Measurements from ENCODE around the gene DIAPH3.
"Not testable (repeated sequence)": the region's sequence is repeated elsewhere in the genome, so short reads cannot be mapped to it uniquely, and the experiment has no call there.

Gene DIAPH3

GRCh38 chr13:60099631-60100420, 63.9 kb downstream of the DIAPH3 start:
- no peak for DNase-seq (ENCODE audit: low read depth in 2 of 2)

- DNase-seq (ENCODE audit: low read depth in 2 of 2): no peak
Observed at GRCh38 chr13:60095300-60095699, 68.4 kb downstream of the DIAPH3 start.

DNA sequence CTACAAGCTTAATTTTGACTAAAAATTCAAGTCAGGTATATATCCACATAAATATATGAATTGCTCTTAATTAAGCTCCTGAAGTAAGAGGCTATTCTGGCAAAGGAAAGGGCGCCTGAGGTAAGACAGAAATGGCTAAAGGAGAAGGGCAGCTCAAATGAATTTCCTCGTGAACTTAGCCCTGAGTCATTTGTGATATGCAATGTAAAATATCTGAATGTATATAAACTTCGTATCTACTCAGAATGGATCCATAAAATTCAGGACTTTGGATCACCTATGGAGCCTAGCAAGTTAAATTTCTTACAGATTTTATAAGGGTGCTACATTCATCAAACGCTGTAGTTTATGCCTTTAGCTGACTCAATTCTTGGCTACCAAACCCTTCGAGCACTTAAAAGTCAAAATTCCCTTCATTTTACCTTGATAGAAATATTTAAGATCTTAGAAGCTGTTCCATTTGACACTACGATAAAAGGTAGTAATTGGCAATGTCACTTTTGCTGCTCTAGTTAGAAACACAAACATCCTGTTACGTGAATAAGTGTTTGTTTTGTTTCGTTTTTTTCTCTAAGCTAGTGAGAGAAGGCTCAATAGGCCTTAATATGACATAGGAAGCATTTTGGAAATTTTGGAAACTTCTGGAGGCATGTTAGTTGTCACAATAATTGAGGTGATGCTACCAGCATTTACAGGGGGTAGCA, 69.2 kb downstream of the DIAPH3 start:
- DNase-seq (ENCODE audit: low read depth in 2 of 2): no peak

GRCh38 chr13:60093425-60094019, 70.2 kb downstream of the DIAPH3 start:
- DNase-seq (ENCODE audit: low read depth in 2 of 2): no peak

DNA sequence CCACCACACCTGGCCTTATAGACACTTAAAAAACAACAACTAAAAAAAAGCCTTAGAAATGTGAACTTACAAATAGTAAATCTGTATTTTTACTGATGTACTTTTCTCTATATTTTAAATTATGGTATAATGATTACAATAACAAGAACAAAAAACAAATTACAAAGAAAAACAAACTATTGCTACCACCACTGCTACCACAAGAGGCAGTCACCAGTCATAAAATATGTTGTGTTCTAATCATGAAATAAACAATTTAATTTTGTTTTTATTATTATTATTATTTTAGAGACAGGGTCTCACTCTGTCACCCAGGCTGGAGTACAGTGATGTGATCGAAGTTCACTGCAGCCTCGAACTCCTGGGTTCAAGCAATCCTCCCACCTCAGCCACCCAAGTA, 72.2 kb downstream of the DIAPH3 start:
- no peak for DNase-seq (ENCODE audit: low read depth in 2 of 2)

DNA sequence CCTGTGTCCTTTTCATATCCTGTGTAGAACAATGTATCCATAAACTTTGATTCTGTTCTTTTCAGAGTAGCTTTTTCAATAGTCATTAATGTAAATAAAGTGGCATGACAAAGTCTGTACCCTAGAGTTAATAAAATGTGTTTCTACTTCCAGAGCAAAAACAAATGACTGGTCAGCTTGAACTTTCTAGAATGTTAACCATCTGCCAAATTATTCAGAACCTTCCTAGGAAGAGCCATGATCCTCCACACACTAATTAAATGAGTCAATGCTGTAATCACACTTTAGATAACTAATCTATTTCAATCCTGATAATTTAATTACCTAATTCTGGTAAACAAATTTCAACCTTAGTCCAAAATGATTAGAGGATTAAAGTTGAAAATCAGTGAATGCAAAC, 73.2 kb downstream of the DIAPH3 start:
- DNase-seq (ENCODE audit: low read depth in 2 of 2): no peak

DNA sequence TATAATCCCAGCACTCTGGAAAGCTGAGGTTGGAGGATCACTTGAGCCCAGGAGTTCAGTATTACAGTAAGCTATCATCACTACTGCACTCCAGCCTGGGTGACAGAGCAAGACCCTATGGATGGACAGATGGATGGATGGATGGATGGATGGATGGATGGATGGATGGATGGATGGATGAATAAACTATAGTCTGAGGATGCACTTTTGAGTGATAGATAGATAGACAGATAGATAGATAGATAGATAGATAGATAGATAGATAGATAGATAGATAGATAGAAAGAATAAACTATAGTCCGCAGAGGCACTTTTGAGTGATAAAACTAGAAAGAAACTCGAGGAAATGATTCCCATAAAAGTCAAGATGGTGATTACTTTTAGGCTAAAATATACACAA, 79.9 kb downstream of the DIAPH3 start:
- not testable (repeated sequence) for DNase-seq (ENCODE audit: low read depth in 2 of 2)

- no peak for DNase-seq (ENCODE audit: low read depth in 2 of 2)
Observed at GRCh38 chr13:60080850-60081249, 82.9 kb downstream of the DIAPH3 start.

DNA sequence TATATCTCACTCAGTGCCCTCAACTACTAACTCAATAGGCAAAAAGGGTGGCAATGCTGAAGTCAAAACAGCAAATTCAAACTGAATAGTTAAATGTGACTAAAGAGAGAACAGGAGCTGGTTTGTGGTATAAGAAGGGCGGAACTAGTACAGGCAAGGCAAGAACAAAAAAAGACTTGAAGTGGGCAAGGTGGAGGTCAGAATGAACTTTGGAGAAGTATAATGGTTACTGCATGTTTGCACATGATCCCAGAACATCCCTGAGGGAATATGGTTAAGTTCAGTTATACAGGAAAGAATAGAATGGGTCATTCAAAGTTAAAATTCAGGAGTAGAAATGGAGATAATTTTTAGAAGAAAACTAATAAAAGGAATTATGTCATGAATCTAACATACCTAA, 85.5 kb downstream of the DIAPH3 start:
- no peak for DNase-seq (ENCODE audit: low read depth in 2 of 2)

DNA sequence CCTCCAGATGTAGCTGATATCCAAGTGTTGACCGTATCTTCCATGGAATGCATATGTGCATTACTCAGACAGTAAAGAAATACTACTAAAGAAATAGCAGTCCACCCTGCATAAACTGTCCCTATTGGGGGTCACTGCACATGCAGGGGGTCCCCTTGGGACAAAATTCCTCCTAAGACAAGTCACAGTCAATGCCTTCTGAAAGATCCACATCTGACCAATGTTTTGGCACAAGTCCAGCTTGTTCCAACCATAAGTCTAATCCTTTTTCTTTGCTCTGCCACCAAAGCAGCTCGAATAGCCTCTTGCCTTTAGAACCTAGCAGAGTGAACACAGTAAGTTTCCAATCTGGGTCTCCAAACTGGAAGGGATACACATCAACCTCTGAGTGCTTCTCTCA, 87.9 kb downstream of the DIAPH3 start:
- no peak for DNase-seq (ENCODE audit: low read depth in 2 of 2)

GRCh38 chr13:60074397-60074796, 89.3 kb downstream of the DIAPH3 start:
- DNase-seq (ENCODE audit: low read depth in 2 of 2): no peak

DNA sequence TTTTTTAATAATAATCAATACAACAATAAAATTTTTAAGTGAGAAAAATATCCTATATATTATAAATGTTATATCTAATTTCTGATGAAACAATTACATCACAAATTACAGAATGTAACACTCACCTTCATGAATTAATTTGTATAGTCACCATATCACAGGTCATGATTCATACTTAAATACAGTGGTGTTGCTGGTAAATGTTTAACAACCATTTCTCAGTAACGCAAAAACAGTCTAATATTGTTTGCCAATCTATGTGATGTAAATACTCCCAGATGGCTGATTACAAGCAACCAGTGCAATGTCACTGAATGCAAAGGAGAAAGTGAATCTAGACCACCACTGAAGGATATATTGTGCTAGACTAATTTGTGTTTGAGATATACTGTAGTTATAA, 97.5 kb downstream of the DIAPH3 start:
- no peak for DNase-seq (ENCODE audit: low read depth in 2 of 2)

DNA sequence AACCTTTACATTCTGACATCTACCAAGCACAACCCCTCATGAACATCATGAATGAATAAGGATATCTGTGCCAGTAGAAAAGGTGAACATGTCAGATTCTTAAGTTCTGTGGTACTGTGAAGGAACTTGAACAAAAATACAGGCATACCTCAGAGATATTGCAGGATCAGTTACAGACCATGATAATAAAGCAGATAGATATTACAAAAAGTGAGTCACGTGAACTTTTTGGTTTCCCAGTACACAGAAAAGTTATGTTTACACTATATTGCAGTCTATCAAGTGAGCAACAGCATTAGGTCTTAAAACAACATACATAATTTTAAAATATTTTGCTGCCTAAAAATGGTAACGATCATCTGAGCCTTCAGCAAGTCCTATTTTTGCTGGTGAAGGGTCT, 101.2 kb downstream of the DIAPH3 start:
- no peak for DNase-seq (ENCODE audit: low read depth in 2 of 2)

DNA sequence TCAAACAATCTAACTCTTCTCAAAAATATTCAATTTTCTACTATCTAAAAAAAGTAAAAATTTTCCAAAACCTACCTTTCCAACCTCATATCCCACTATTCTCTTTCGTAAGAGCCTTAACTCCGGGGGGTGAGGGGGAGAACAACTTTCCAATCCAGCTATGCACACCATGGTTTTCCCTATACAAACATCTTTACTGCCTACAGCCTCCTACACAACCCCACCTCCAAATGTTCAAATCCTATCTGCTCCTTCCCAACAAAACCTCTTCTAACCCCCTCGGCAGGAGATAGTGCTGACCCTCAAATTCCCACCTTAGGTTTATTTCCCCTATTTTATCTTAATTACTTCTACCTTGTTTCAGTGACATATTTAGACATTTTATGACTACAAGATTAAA, 102.0 kb downstream of the DIAPH3 start:
- no peak for DNase-seq (ENCODE audit: low read depth in 2 of 2)

DNA sequence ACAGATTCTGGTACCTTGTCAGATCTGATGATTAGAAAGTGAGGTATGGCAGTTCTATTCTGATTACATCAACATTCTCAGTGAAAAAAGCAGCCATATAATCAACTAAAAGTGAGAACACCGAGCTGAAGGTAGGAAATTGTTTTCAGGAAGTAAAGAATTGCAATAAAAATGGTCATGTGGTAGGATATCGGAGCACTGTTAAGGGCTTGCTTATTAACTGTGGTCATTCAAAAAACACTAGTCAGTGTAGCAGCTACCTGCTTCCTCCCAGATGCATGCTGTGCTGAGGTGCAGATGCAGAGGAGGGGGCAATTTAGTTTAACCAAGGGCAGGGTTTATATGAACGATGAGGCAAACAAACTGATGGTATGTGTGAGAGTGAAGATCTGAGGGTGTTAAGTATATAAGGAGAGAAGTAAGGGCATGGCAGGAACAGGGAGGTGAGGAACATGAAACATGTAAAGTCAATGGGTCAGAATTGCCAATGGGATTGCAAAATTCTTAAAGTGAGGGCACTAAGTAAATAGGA, 111.9 kb downstream of the DIAPH3 start:
- DNase-seq (ENCODE audit: low read depth in 2 of 2): no peak

GRCh38 chr13:60048353-60048752, 115.4 kb downstream of the DIAPH3 start:
- DNase-seq (ENCODE audit: low read depth in 2 of 2): not testable (repeated sequence)

- no peak for DNase-seq (ENCODE audit: low read depth in 2 of 2)
Observed at GRCh38 chr13:60047918-60048317, 115.8 kb downstream of the DIAPH3 start.

DNA sequence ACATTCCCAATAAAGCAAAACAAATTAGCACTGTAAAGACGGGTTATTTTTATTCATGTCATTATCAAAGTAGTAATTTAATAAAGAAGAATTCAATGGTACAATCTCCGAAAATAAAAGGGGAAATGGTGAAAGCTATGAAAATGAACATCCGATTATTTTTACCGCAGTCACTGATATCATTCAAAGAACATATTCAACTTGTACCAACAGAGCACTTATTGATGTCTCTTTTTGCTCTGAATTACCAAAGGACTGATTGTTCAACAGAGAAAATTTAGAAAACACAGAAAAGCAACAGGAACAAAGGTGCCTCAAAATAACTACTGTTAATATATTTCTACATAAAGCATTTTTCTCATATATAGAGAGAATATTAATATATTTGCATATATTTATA, 119.4 kb downstream of the DIAPH3 start:
- DNase-seq (ENCODE audit: low read depth in 2 of 2): no peak

DNA sequence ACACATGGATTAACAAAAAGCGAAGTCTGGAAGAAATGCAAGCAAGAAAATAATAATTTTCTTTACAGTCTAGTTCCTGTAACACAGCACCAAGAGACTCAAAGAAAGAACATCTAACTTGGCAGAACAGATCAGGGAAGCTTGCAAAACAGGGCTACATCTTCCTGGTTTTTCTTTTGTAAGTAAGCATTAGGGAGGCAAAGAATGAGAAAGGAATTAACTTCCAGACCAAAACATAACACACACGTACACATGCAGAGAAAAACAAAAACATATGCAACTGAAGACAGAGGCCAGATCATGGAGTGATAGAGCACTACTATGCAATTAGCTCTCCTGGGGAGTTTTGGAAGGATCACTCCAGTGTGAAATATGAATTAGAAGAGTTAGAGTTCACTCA, 120.5 kb downstream of the DIAPH3 start:
- DNase-seq (ENCODE audit: low read depth in 2 of 2): no peak

DNA sequence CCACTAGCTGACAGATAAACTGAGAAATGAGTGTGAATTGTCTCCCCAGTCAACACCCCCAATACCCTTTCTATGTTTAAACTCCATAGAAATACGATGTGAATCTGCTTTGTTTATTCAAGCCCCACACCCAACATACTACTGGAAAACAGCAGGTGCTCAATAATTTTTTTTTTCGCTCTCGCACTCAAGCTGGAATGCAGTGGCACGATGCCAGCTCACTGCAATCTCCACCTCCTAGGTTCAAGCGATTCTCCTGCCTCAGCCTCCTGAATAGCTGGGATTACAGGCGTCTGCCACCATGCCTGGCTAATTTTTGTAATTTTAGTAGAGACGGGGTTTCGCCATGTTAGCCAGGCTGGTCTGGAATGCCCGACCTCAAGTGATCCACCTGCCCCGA, 123.1 kb downstream of the DIAPH3 start:
- not testable (repeated sequence) for DNase-seq (ENCODE audit: low read depth in 2 of 2)

GRCh38 chr13:60035874-60036273, 127.9 kb downstream of the DIAPH3 start:
- DNase-seq (ENCODE audit: low read depth in 2 of 2): no peak

- DNase-seq (ENCODE audit: low read depth in 2 of 2): no peak
Observed at GRCh38 chr13:60032851-60033250, 130.9 kb downstream of the DIAPH3 start.

GRCh38 chr13:60028021-60028420, 135.7 kb downstream of the DIAPH3 start:
- DNase-seq (ENCODE audit: low read depth in 2 of 2): no peak

Measured in stimulated activated CD8-positive, alpha-beta memory T cell treated with anti-CD3 and anti-CD28 coated beads, Interleukin-15, amount 100 ng/mL, for 4 hours (primary cell).